SIG-M5 treated with dmso at 0.1 percent for 504 hours (cell line): Measurements from ENCODE around the gene LTB.
A peak's percentile ranks its signal among the peaks of the same experiment; 100 is the strongest.

ENCODE experiments used
- DNase-seq: peaks from one replicate; lab custom pipeline; 2025; ENCODE audit not compliant: unreplicated experiment; lab: John Stamatoyannopoulos, UW

The LTB gene

GRCh38 chr6:31582230-31582643 is at the start of gene LTB:
TSS of gene LTB (minus strand) at chr6:31582424. CDS start at chr6:31582417, 7 bp downstream.
- DNase-seq = no peak

GRCh38 chr6:31631681-31632278 is 49.6 kb upstream of the LTB start:
- no peak for DNase-seq

DNA sequence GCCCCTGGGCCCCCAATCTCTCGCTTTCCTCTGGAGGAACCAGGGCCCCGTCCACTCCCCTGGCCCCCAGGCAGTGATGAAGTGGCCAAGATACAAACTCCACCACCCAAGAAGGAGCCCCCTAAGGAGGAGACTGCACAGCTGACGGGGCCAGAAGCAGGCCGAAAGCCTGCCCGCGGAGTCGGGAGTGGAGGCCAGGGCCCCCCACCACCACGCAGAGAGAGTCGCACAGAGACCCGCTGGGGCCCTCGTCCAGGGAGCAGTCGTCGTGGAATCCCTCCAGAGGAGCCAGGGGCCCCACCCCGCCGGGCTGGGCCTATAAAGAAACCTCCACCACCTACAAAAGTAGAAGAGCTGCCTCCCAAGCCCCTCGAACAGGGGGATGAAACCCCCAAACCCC is 49.0 kb upstream of the LTB start:
- DNase-seq = no peak

GRCh38 chr6:31630177-31630934 is 48.1 kb upstream of the LTB start:
- no peak for DNase-seq

- DNase-seq = no peak
Observed at GRCh38 chr6:31629014-31629413, 46.8 kb upstream of the LTB start.

- DNase-seq = no peak
Observed at GRCh38 chr6:31627690-31628287, 45.6 kb upstream of the LTB start.

DNA sequence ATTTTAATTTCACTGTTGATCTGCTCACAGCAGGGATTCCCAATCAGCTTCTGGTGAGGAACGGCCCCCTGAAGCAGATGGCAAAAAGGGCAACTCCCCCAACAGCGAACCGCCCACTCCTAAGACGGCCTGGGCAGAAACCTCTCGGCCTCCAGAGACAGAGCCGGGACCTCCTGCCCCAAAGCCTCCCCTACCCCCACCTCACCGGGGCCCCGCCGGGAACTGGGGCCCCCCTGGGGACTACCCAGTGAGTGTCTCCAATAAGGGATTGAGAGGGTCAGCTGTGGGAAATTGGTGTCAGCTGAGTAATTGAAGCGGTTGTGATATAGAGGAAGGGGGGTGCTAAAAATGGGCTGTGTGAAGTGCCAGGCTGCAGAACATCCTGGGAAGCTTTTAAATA is 44.7 kb upstream of the LTB start:
- no peak for DNase-seq

DNA sequence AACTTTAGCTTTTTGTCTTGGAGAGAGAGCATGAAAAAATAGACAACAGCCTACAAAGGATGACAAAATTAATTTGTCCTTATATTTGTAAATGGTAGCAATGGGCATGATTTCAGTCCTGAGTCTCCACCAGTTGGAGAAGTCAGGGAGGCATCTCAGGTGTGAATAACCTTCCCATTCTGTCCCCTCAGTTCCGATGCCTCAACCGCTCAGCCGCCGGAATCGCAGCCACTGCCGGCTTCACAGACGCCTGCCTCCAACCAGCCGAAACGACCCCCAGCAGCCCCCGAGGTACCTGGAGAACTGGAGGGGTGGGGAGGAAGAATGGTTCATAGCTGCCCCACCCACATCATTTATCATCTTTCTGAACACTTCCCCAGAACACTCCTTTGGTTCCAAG is 41.8 kb upstream of the LTB start:
- no peak for DNase-seq

GRCh38 chr6:31622684-31623091 is 40.5 kb upstream of the LTB start:
- DNase-seq = peak; percentile 89

DNA sequence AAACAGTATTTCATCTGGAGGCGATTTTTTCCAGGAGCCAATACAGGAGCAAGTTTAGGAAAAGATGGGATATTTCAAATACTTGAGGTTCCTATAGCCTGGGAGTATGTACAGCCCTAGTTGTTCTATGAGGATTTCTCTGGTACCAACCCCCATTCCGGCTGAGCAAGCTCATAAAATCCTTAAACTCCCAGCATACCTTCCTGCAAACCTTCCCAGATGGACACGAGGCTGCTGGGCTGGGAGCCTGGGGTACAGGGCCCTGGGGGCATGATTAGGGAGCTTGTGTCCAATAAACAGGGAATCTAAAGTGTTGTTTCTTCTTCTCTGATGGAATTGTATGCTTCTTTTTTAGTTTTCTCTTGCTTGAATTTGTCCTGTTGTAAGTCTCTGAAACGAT is 39.8 kb upstream of the LTB start:
- DNase-seq = no peak

DNA sequence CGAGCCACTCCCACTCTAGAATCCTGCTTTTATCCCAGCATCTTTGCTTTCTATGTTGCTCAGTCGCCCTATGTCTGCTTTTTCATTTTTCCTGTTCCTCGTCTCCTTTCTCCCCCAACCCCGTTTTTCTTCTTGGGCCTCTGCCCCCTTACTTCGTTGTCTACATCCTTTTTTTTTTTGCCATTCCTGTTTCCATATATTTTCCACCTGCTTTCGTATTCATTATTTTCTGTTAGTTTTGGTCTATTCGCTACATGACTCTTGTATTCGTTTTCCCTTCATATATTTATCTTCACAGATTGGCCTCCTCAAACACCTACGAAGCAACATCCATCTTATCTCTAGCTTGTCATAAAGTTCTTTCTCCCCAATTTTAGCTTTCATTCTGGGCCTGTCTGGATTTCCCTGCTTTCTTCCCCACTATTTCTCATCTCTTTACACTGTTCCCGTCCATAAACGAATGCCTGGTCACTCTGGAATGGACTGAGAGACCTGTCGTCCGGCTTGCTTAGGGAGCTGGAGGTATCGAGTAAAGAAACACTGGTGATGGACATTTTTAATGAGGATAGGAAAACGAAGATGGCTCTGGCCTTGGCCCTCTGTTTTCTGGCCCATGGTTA is 39.2 kb upstream of the LTB start:
- DNase-seq = no peak

DNA sequence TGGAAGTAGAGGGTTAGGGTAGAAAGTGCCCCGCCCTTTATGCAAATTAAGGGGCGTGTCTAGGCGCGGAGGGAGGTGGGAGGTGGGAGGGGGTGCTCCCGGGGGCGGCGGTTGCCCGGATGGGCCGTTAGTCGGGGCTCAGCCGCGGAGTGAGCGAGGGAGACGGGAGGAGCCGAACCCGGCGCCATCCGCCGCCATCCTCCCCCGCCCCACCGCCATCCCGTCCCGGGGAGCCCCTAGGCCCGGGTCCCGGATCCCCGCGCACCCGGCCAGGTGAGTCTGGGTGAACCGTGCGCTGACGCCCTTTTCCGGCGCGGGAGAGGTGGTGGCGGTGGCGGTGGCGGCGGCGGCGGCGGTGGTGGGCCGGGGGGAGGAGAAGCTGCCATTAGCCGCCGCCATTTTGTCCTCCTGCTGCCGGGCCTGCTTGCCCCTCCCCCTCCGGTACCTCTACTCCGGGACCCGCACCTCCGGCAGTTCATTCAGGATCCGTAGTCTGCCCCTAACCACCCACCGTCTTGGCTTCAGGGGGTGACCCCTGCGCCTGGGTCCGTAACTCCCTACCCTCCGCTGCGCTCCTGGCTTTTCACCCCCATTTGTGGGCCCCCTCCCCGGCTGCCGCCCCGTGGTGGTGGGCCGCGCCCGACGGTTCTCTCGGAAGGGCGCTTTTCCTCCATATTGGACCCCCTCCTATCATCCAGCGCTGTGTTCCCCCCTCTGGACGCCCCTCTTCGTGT is 38.5 kb upstream of the LTB start, which contains the start of gene PRRC2A:
PRRC2A (plus strand) TSS at position 130 of the 734 bp plus-strand sequence. CDS start 2,075 bp downstream, outside the sequence.
- DNase-seq = peak; percentile 71

DNA sequence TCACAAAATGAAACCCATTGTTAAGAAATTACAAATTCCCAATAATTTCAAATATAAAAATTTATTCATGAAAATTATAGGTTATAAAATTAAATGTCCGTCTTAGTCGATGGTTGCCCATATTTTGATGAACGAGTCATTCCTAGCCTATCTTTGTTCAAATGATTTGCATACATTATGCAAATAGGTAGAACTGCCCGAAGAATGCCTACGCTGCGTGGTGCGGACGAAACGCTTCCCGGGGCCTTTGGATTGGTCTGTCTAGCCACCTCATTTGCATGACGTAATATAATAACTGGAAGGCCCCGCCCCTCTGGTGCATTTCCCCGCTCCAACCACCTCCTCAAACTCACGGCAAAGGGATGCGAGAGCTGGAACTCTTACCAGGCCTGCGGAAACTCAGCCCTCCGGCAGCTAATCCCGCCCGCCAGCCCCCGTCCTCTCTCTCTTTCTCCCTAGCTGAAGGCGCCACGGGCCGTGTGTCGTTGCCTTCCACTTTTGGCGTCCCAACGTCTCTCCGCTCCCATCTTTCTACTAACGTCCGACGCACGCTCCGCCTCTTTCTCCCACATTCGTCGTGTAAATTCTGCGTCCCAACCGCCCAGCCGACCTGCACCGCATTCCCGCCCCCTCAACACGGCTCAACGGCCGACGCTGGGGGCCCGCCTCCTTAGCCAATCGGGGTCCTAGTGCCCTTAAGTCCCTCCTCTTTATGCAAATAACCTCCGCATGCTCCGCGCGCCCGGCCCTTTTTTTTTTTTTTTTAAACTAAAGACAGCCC is 37.8 kb upstream of the LTB start:
- peak; percentile 98 for DNase-seq

DNA sequence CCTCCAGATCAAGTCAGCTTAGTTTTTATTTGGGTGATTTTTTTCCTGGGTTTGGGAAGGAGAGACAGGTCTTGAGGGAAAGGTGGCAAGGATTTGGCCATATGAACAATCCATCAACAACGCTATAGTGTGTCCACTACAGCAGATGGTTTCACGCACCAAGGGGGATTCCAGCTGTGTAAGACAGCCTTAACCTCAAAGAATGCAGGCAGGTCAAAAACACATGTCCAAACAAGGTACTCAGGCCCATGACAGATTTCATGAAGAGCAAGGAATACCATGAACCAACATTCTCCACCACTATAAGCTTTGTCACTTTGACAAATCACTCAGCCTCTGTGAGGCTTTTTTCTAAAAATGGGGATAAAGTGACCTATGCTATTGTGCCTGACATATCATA is 34.8 kb upstream of the LTB start:
- DNase-seq = no peak

GRCh38 chr6:31615748-31616147 is 33.5 kb upstream of the LTB start:
- peak; percentile 92 for DNase-seq

GRCh38 chr6:31614684-31615578 is 32.7 kb upstream of the LTB start, which contains the start of gene AIF1:
TSS of gene AIF1 (plus strand) at chr6:31615234. CDS start at chr6:31615330, 96 bp downstream.
- peak; percentile 61 for DNase-seq

DNA sequence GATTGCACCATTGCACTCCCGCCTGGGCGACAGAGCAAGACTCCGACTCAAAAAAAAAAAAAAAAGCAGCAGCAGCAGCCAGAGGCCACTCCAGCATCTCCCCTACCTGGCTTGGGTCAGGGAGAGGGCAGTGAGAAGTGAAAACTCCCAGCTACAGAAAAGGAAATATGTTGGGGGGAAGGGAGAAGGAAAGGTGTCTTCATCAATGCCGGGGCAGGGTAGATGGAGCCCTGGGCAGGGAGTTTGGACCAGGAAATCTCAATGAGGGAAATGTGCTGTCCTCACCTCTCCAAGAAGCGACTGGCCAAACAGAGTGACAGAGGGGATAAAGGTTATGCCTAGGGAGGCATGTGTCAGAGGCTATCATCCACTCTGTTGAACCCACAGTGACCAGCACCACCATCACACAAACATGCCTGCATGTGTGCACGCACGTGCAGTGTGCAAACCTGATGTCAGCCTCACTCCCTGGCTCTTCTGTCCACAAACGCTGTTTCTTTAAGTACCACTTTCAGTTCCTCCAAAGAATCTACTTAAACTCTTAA is 31.9 kb upstream of the LTB start:
- DNase-seq = peak; percentile 73

DNA sequence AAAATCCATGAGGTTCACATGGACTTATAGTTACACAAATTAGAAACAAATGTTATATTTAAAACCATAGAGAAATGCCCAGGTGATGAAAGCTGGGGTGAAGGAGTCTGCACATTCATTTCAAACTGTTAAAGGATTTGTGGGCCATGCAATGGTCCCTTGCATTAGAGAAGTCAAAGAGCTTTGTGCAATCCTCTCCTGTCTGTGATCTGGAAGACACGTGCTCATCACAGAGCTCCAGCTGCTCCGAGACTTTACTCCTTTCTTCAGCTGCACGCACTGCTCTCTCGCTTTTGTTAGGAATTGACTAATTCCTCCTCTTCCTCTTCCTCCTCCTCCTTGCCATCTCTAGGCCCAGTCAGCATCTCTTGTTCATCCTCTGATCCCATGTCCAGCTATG is 28.7 kb upstream of the LTB start:
- peak; percentile 54 for DNase-seq
